CD4-positive, CD25-positive, alpha-beta regulatory T cell (primary cell): ENCODE results near the gene ACTA1. TPM values are rescaled to one million over a fixed set of nuclear protein-coding genes. Genes with fewer than 3 reads are reported as not detected.
"Not testable (repeated sequence)": the region's sequence is repeated elsewhere in the genome, so short reads cannot be mapped to it uniquely, and the experiment has no call there.

Source experiments
- ATAC-seq, 2 donors: fragments of 150-1000 bp; cut with Tn5 transposase; one replicate each; pipeline ENCODE4 v1.10.0; 2021; ENCODE audit warnings: low read depth in 2 of 2, moderate number of reproducible peaks in 2 of 2, moderate library complexity in 1 of 2
- DNase-seq, 3 donors: peaks; one replicate each; pipeline versions ENCODE4 v3.0.0 to v3.0.0-alpha.2; 2012 to 2022; ENCODE audit warnings: mixed read lengths in 1 of 3
- H3K27ac ChIP-seq: one replicate; pipeline ENCODE4 v1.7.0; 2013; ENCODE audit warnings: mild to moderate bottlenecking, low read length; ENCODE audit not compliant: insufficient read depth, poor library complexity, severe bottlenecking
- H3K27me3 ChIP-seq: one replicate; pipeline ENCODE4 v1.7.0; 2013; ENCODE audit warnings: low read length; ENCODE audit not compliant: control insufficient read depth, insufficient read depth
- H3K36me3 ChIP-seq: one replicate; pipeline ENCODE4 v1.7.0; 2013; ENCODE audit warnings: mild to moderate bottlenecking, low read length, moderate library complexity; ENCODE audit not compliant: control insufficient read depth, insufficient read depth
- H3K4me1 ChIP-seq: 2 replicates; pipeline ENCODE4 v1.7.0; 2013; ENCODE audit warnings: mild to moderate bottlenecking, low read length; ENCODE audit not compliant: insufficient read depth, control insufficient read depth, poor library complexity, severe bottlenecking
- H3K4me3 ChIP-seq: one replicate; pipeline ENCODE4 v1.7.0; 2013; ENCODE audit warnings: low read depth, mild to moderate bottlenecking, low read length, moderate library complexity
- H3K9me3 ChIP-seq, 2 experiments: 1 replicate in 1 of 2; 2 replicates in 1 of 2; pipeline ENCODE4 v1.7.0; 2013; ENCODE audit warnings: low read length in 2 of 2, mild to moderate bottlenecking in 1 of 2, moderate library complexity in 1 of 2; ENCODE audit not compliant: control insufficient read depth in 2 of 2
- H3K27ac Mint-ChIP-seq, 3 donors: one replicate each; pipeline ENCODE4 v1.8.0; 2020 to 2022; ENCODE audit warnings: mild to moderate bottlenecking in 3 of 3, mixed read lengths in 3 of 3, moderate library complexity in 2 of 3
- H3K27me3 Mint-ChIP-seq: one replicate; pipeline ENCODE4 v1.8.0; 2022; ENCODE audit warnings: mild to moderate bottlenecking, mixed read lengths
- H3K36me3 Mint-ChIP-seq: one replicate; pipeline ENCODE4 v1.8.0; 2020; ENCODE audit warnings: mixed read lengths
- H3K4me1 Mint-ChIP-seq, 4 donors: one replicate each; pipeline ENCODE4 v1.8.0; 2020 to 2022; ENCODE audit warnings: mixed read lengths in 4 of 4, mild to moderate bottlenecking in 1 of 4
- H3K4me3 Mint-ChIP-seq, 4 donors: one replicate each; pipeline ENCODE4 v1.8.0; 2020 to 2022; ENCODE audit warnings: mild to moderate bottlenecking in 4 of 4, mixed read lengths in 4 of 4, moderate library complexity in 3 of 4
- H3K9me3 Mint-ChIP-seq, 7 donors: one replicate each; pipeline ENCODE4 v1.8.0; 2020 to 2022; ENCODE audit warnings: mixed read lengths in 7 of 7, mild to moderate bottlenecking in 3 of 7, moderate library complexity in 2 of 7
- polyA plus RNA-seq, 4 donors: library from polyadenylated mRNA; unstranded; fragments of 300-500 nt; fragmentation: Illumina TruSeq; gene quantifications; one replicate each; pipeline ENCODE4 v1.2.3, GENCODE V29; 2021
- total RNA-seq: library from RNA; stranded (reverse); gene quantifications from one replicate; pipeline ENCODE4 v1.2.3, GENCODE V29; 2022

ACTA1 gene
- not detected for total RNA-seq
- not detected for polyA plus RNA-seq

DNA sequence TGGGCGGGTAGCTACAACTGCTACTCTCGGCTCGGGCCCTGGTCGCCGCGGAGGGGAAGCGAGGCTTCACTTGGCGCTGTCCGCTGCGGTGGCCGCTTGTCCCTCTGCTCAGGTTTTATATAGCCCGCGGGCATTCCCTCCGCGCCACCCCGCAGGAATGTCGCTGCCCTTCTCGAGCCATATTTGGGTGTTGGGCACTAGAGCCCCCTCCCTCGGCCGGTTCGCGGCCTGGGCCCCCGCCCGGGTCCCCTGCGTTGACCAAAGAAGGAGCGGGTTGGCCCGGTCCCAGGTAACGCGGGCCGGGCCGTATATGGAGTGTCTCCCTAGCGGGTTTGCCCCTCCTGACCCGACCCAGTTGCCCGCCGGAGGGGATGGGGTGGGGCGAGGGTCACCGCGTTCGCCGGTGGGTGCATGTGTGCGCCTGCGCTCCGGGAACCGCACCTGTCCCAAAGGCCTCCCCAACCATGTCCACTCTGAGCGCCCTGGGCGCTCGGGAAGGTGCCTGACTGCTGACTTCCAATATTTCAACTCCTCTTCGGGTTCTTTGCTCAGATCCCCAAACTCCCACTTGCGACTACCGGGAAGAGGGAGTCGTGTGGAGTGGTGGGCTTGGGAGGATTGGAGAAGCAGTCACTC lies at the start of gene ACTA1:
Gene ACTA1 (minus strand): TSS at position 90 of the 636 bp plus-strand sequence. CDS start 979 bp downstream, outside the sequence.
- H3K4me3 Mint-ChIP-seq, result peak within 1 kb of the TSS in 1 of 4 donors; percentile 67
- H3K27me3 ChIP-seq, result peaks cover 30% of the 10 kb centered on the region

DNA sequence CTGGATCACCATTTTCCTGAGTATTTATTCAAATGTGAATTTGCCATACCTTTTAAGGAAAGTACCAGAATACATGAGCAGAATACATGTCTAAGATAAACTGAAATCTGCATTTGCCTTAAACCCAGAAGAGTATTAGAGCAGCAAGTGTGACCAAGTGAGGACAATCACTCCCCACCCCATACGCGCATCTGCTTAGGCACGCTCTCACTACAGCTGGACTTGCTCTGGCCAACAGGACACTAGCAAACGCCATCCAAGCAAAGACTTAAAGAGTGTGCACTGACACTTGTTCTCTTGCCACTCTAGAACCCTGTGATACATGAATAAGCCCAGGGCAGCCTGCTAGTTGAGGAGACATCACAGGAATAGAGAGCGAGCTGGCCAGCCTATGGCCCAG lies 48.6 kb upstream of the ACTA1 start:
- Histone ChIP-seq H3K9me3 (no peaks in the 10 kb centered on the region), H3K4me3 (no peak overlapping the region), H3K27ac (no peak overlapping the region), H3K4me1 (no peaks in the 10 kb centered on the region), H3K27me3 (no peaks in the 10 kb centered on the region), H3K36me3 (peaks cover 90% of the 10 kb centered on the region)
- no peaks in the 10 kb centered on the region for H3K27me3 Mint-ChIP-seq
- DNase-seq (no peak), ATAC-seq (no peak)
- no peaks in the 10 kb centered on the region for H3K9me3 Mint-ChIP-seq
- peaks cover 3 to 14% (median 8%) of the 10 kb centered on the region in 4 donors for H3K4me1 Mint-ChIP-seq
- no peak overlapping the region for H3K27ac Mint-ChIP-seq
- H3K36me3 Mint-ChIP-seq, result peaks cover 59% of the 10 kb centered on the region
- H3K4me3 Mint-ChIP-seq, result no peak overlapping the region

More for the DNA sequence above, at the start of gene ACTA1:
- peaks cover 0 to 2% (median 0%) of the 10 kb centered on the region in 7 donors for H3K9me3 Mint-ChIP-seq
- no peaks in the 10 kb centered on the region for H3K9me3 ChIP-seq
- peaks cover 5 to 27% (median 7%) of the 10 kb centered on the region in 4 donors for H3K4me1 Mint-ChIP-seq
- H3K4me3 ChIP-seq, result no peak within 1 kb of the TSS
- H3K27ac Mint-ChIP-seq, result no peak within 1 kb of the TSS
- H3K27ac ChIP-seq, result no peak within 1 kb of the TSS
- peaks cover 57% of the 10 kb centered on the region for H3K27me3 Mint-ChIP-seq
- H3K36me3 Mint-ChIP-seq, result peaks cover 5% of the 10 kb centered on the region
- no peaks in the 10 kb centered on the region for H3K36me3 ChIP-seq
- H3K4me1 ChIP-seq, result peaks cover 22% of the 10 kb centered on the region
- DNase-seq (no peak), ATAC-seq (no peak)

DNA sequence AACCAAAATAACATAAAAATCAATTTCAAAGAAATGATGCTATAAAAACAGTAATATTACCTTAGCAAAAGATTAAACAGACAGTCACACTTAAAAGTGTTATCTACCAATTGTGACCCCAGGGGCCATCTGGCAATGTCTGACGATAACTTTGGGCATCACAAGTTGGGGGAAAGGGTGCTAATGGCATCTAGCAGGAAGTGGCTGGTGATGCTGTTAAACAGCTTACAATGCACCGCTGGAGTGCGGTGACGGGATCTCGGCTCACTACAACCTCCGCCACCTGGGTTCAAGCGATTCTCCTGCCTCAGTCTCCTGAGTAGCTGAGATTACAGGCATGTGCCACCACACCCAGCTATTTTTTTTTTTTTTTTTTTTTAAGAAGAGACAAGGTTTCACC lies 46.6 kb upstream of the ACTA1 start:
- Mint-ChIP-seq H3K4me1 (peaks cover 3 to 10% (median 7%) of the 10 kb centered on the region in 4 donors), H3K36me3 (peaks cover 50% of the 10 kb centered on the region), H3K9me3 (no peaks in the 10 kb centered on the region), H3K27ac (no peak overlapping the region), H3K4me3 (no peak overlapping the region), H3K27me3 (no peaks in the 10 kb centered on the region)
- Histone ChIP-seq H3K4me1 (no peaks in the 10 kb centered on the region), H3K27me3 (no peaks in the 10 kb centered on the region), H3K4me3 (no peak overlapping the region), H3K9me3 (no peaks in the 10 kb centered on the region), H3K27ac (no peak overlapping the region), H3K36me3 (peaks cover 77% of the 10 kb centered on the region)
- DNase-seq (no peak), ATAC-seq (no peak)

DNA sequence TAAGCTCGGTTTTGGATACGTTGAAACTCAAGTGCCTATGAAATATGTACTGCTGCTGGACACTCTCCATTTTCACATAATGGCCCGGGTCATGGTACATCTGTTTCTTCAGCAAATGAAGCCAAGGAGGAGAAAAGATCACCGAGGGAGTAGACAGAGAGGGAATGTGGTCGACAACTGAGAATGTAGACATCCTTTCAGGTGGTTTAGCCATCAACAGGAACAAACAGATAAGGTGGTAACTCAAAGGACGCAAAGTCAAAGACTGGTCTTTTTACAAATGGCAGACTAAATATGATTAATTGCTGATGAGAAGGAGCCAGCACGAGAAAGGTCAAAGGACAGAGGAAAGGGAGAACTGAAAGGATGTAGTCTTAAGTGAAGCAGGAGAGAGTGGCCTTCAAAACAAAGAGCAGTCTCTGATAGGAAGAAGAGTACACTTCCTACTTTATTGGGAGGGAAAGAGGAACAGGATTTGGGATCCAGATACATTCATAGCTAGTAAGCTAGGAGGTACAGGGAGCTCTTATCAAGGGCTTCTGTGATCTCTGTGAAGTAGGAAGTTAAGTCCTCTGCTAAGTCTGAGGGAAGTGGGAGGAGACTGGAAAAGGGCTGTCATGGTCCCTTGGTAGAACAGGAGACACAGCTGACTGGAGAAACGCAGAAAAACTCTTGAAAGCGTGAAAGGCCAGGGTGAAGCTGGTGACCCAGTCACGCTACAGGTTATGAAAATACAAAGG lies 45.9 kb upstream of the ACTA1 start:
- Mint-ChIP-seq H3K27me3 (no peaks in the 10 kb centered on the region), H3K4me1 (peaks cover 3 to 10% (median 7%) of the 10 kb centered on the region in 4 donors), H3K4me3 (no peak overlapping the region), H3K27ac (peak overlapping the region; percentile 0 to 78 (median 11)), H3K9me3 (no peaks in the 10 kb centered on the region), H3K36me3 (peaks cover 49% of the 10 kb centered on the region)
- Histone ChIP-seq H3K27me3 (no peaks in the 10 kb centered on the region), H3K36me3 (peaks cover 77% of the 10 kb centered on the region), H3K9me3 (no peaks in the 10 kb centered on the region), H3K4me3 (no peak overlapping the region), H3K27ac (no peak overlapping the region), H3K4me1 (no peaks in the 10 kb centered on the region)
- ATAC-seq (no peak), DNase-seq (no peak)

DNA sequence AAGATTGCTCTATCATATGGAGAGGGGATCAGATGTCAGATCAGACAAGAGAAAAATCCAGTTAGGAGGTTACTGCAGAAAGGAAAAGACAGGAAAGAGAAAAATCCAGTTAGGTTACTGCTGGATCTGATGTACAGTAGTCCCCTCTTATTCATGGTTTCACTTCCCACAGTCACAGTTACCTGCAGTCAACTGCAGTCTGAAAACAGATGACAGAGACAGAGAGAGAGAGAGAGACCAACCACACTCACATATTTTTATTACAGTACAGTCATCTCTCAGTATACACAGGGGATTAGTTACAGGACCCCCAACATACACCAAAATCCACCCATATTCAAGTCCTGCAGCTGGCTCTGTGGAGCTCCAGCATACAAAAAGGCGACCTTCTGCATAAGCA lies 45.0 kb upstream of the ACTA1 start:
- Mint-ChIP-seq H3K27me3 (no peaks in the 10 kb centered on the region), H3K36me3 (peaks cover 55% of the 10 kb centered on the region), H3K4me1 (peaks cover 3 to 10% (median 7%) of the 10 kb centered on the region in 4 donors), H3K4me3 (no peak overlapping the region), H3K9me3 (no peaks in the 10 kb centered on the region), H3K27ac (no peak overlapping the region)
- H3K4me3 ChIP-seq, result no peak overlapping the region
- no peaks in the 10 kb centered on the region for H3K4me1 ChIP-seq
- H3K9me3 ChIP-seq, result no peaks in the 10 kb centered on the region
- H3K36me3 ChIP-seq, result peaks cover 79% of the 10 kb centered on the region
- no peak overlapping the region for H3K27ac ChIP-seq
- DNase-seq (no peak), ATAC-seq (peak in 1 of 2 donors; percentile 37)
- H3K27me3 ChIP-seq, result no peaks in the 10 kb centered on the region

DNA sequence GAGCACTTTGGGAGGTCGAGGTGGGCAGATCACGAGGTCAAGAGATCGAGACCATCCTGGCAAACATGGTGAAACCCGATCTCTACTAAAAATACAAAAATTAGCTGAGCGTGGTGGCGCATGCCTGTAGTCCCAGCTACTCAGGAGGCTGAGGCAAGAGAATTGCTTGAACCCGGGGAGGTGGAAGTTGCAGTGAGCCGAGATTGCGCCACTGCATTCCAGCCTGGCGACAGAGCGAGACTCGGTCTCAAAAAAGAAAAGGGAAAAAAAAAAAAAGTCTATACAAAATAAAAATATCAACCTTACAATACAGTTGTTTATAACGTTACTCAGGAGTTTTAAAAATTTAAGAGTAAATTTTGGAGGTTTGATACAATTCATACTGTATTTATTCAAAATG lies 42.0 kb upstream of the ACTA1 start:
- not testable (repeated sequence) for H3K27me3 Mint-ChIP-seq, H3K4me3 ChIP-seq, DNase-seq, H3K4me3 Mint-ChIP-seq, H3K9me3 ChIP-seq, H3K4me1 ChIP-seq, H3K27ac Mint-ChIP-seq, ATAC-seq, H3K9me3 Mint-ChIP-seq, H3K4me1 Mint-ChIP-seq, H3K27ac ChIP-seq, H3K27me3 ChIP-seq
- H3K36me3 Mint-ChIP-seq, result peaks cover 56% of the 10 kb centered on the region
- peaks cover 73% of the 10 kb centered on the region for H3K36me3 ChIP-seq

DNA sequence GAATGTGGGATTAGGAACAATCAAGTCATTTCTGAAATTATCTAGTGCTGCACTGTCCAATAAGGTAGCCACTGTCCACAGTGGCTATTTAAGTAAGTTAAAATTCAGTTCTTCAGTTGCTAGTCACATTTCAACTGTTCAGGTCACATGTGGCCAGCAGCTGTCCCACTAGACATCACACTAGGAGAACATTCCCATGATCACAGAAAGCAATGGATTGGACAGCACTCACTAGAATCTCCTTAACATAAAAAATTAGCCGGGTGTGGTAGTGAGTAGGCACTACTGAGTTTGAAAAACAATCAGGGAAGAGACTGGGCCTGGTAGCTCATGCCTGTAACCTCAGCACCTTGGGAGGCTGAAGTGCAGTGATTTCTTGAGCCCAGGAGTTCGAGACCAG lies 40.6 kb upstream of the ACTA1 start:
- Histone ChIP-seq H3K36me3 (peaks cover 73% of the 10 kb centered on the region), H3K4me3 (no peak overlapping the region), H3K27me3 (no peaks in the 10 kb centered on the region), H3K4me1 (no peaks in the 10 kb centered on the region), H3K27ac (no peak overlapping the region), H3K9me3 (no peaks in the 10 kb centered on the region)
- no peaks in the 10 kb centered on the region for H3K27me3 Mint-ChIP-seq
- peak overlapping the region in 1 of 3 donors; percentile 55 for H3K27ac Mint-ChIP-seq
- peaks cover 0 to 2% (median 0%) of the 10 kb centered on the region in 4 donors for H3K4me1 Mint-ChIP-seq
- DNase-seq (no peak), ATAC-seq (no peak)
- H3K4me3 Mint-ChIP-seq, result no peak overlapping the region
- peaks cover 62% of the 10 kb centered on the region for H3K36me3 Mint-ChIP-seq
- no peaks in the 10 kb centered on the region for H3K9me3 Mint-ChIP-seq
